GM11168 (cell line): Measurements from ENCODE around the gene CXCL17.

ENCODE experiments used
- in situ Hi-C: fragments of 300-500 bp; cut with MboI; formaldehyde crosslinking; loops from one replicate; pipeline ENCODE4 v1.12.0; 2022; ENCODE audit warnings: low sequenced_read_pairs; ENCODE audit not compliant: unreplicated experiment

CXCL17 gene

GRCh38 chr19:42426643-42427042, 16.1 kb downstream of the CXCL17 start:
- in situ Hi-C loops: no loop called here

- in situ Hi-C loops: no loop called here
Measured at GRCh38 chr19:42424712-42425131, 18.0 kb downstream of the CXCL17 start.

GRCh38 chr19:42424345-42424707, 18.4 kb downstream of the CXCL17 start:
- in situ Hi-C loops: no loop called here

- in situ Hi-C loops: no loop called here
Measured at GRCh38 chr19:42423462-42424344, 19.0 kb downstream of the CXCL17 start.

- in situ Hi-C loops: no loop called here
Measured at GRCh38 chr19:42422901-42423461, 19.8 kb downstream of the CXCL17 start.

GRCh38 chr19:42422092-42422900, 20.4 kb downstream of the CXCL17 start:
- in situ Hi-C loops: no loop called here

- in situ Hi-C loops: no loop called here
Measured at GRCh38 chr19:42421591-42422031, 21.1 kb downstream of the CXCL17 start.

GRCh38 chr19:42421101-42421500, 21.6 kb downstream of the CXCL17 start:
- in situ Hi-C loops: no loop called here

- in situ Hi-C loops: no loop called here
Measured at GRCh38 chr19:42420055-42420544, 22.6 kb downstream of the CXCL17 start.

- in situ Hi-C loops: no loop called here
Measured at GRCh38 chr19:42419309-42419708, 23.4 kb downstream of the CXCL17 start.

GRCh38 chr19:42412661-42413076, 30.1 kb downstream of the CXCL17 start:
- in situ Hi-C loops: no loop called here

- in situ Hi-C loops: no loop called here
Measured at GRCh38 chr19:42412227-42412626, 30.5 kb downstream of the CXCL17 start.

- in situ Hi-C loops: no loop called here
Measured at GRCh38 chr19:42411581-42412178, 31.1 kb downstream of the CXCL17 start.

- in situ Hi-C loops: no loop called here
Measured at GRCh38 chr19:42410371-42410770, 32.4 kb downstream of the CXCL17 start.

- in situ Hi-C loops: no loop called here
Measured at GRCh38 chr19:42409477-42409876, 33.3 kb downstream of the CXCL17 start.

GRCh38 chr19:42407816-42408175, 35.0 kb downstream of the CXCL17 start:
- in situ Hi-C loops: no loop called here

- in situ Hi-C loops: no loop called here
Measured at GRCh38 chr19:42407085-42407815, 35.5 kb downstream of the CXCL17 start.

GRCh38 chr19:42406111-42406510, 36.6 kb downstream of the CXCL17 start:
- in situ Hi-C loops: no loop called here

- in situ Hi-C loops: no loop called here
Measured at GRCh38 chr19:42403586-42403985, 39.2 kb downstream of the CXCL17 start.
